GM21515 (cell line): ENCODE results near the gene CACNG7.

Experiments used
- ATAC-seq: cut with Tn5 transposase; IDR thresholded peaks from one replicate; pipeline ENCODE4 v1.9.1; 2021; ENCODE audit not compliant: unreplicated experiment

Gene CACNG7

DNA sequence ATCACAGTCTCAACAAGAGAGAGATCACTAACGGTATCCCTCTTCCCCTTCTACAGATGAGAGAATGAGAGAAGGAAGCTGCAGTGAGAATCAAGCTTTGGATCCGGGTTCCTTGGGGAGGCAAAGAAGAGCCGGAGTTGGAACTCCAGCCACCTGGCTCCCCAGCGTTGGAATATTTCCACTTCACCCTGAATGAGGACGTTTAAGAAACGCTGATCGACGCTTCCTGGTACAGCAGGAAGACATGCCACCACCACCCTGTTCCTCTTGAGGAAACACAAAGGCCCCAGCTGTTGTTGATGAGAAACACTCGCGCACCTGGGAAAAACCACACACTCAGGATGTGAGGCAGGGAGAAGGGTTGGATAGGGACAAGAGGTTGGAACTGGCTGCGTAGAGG is 42.4 kb downstream of the CACNG7 start:
- ATAC-seq, result no peak

DNA sequence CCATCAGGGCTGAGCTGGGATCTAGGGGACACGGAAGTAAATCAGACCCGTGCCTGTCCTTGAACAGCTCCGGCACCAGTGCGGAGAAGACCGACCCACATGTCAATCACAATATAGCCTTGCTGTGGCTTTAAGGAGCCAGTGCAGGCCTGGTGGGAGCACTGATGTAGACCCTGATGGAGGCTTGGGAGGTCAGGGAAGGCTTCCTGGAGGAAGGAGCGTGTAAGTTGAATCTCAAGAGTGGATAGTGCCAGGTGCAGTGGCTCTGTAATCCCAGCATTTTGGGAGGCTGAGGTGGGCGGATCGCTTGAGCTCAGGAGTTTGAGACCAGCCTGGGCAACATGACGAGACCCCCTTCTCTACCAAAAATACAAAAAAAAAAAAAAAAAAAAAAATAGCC is 42.9 kb downstream of the CACNG7 start:
- ATAC-seq, result no peak

DNA sequence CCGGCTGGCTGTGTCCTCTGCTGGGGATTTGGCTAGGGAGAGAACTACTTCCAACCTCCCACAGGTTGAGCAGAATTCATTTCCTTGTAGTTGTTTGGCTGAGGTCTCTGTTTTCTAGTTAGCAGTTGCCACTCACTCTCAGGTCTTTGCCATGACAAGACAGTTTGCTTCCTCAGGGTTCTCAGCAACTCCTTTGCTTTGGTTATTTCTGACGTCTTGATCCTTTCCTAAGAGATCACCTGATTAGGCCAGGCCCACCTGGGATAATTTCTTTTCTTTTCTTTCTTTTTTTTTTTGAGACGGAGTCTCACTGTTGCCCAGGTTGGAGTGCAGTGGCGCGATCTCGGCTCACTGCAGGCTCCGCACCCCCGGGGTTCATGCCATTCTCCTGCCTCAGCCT is 44.3 kb downstream of the CACNG7 start:
- no peak for ATAC-seq

DNA sequence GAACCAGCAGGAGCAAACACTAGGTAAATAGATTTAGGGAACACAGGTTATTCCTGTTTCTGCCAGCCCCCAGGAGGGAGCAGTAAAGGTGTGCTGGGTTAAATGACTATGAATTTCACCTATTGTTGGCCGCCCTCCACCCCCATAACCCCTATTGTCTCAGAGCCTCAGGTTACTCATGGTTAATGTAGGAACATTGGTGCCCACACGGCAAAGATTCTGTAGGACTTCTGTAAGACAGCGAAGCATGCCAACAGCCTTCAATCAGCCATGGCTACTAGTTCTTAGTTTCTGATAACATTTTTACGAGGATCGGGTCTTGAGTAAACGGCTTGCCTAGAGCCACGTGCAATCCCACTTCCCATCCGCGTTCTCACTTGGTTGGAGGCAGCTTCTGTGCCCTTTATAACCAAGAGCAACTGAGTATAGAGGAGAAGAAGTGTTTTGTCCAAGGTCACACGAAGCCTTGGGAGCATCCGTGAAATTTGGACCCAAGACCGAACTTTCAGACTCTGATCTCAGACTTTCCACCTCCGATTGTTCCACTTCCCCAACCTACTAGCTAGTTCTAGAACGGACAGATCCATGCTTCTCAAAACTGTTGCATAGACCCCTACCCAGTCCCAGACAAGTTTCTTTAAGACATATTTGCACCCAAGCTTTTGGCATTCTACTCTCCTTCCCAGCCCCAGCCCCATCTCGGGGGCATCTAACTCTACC is 48.5 kb downstream of the CACNG7 start:
- no peak for ATAC-seq

DNA sequence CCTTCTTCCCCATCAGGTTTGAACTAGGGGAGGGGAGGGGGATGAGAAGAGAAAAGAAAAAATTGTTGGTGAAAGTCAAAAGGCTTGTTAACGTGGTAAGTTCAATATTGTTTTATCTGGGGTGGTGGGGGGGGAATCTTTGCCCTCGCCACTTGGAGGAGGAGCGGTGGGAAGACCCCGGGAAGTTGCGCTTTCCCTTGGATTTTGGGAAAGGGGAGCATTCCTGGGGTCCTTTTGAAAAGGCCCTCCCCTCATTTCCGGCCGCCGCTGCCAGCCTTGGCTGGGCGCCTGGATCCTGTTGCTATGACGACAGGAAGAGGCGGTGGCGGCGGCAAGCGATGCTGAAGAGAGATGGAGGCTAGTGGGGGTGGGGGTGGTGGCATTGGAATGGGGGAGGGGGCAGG is 49.1 kb downstream of the CACNG7 start:
- ATAC-seq, result no peak

DNA sequence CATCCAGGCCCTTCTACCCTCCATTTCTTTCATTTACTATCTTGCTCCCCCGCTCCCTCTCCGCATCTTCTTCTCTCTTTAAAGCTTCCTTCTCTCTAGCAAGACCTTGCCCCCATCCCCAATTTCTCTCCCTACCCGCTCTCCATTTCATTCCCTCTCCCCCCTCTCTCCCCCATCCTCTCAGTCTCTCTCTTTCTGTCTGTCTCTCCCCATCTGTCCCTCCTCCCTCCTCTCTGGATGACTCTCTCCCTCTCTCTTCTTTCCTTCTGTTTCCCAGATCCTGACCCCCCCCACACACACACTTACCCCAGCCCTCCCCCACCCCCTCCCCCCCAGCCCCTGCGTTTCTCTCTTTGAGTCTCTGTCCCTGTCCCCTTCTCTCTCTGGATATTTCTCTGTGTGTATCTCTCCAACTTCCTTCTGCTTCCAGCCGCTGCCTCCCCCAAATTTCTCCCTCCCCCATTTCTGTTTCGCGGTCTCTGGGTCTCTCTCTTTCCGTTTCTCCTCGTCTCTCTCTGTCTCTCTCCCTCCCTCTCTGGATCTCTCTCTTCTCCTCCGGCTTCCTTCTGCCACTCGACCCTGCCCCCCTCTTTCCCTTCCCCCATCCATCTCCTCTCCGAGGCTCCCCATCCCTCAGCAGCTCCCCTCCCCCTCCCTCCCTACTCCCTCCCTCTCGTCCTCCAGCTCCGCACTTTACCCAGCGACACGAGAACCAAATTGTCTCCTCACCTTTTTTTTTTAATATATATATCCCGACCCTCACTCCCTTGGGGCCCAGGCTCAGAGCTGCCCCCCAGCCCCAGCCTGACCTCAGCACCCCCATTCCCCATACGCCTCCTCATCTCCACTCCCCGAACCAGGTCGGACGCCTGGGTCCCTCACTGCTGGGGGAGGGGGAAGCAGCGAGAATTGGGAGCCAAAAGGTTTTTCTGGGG is 50.0 kb downstream of the CACNG7 start:
- no peak for ATAC-seq

DNA sequence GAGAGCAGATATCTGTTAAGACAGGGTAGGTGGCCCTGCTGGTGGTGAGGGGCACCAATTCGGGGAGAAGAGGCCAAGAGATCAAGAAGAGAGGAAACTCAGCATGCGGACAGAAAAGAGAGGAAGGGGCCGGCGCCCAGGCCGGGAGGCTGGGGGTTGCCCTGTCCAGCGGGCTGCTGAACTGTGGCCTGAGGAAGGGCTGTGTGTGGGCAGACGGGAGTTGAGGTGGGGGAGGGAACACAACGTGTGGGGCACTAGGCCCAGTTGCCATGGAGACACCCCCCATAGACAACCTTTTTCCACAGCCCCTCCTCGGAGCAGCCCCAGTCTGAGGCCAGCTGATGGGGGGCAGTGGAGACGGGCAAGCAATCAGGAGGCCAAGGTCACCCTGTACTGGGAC is 51.1 kb downstream of the CACNG7 start:
- no peak for ATAC-seq

DNA sequence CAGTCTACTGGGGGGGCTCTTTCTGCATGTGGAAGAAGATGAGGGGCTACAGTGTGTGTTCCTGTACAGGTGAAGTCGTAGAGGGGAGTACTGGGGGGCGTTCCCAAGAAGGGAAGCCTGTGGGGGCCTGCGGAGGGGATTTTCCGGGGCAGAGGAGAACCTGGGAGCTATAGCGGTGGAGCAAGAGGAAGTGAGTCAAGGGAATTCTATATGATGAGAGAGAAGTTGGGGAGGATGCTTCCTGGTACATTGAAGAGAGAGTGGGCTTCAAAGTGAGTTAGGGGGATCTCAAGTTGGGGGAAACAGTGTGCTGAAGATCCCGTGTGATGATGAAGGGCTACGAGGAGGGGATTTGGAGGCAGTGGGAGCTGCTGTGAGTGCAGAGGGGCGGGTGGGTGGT is 51.8 kb downstream of the CACNG7 start:
- no peak for ATAC-seq

DNA sequence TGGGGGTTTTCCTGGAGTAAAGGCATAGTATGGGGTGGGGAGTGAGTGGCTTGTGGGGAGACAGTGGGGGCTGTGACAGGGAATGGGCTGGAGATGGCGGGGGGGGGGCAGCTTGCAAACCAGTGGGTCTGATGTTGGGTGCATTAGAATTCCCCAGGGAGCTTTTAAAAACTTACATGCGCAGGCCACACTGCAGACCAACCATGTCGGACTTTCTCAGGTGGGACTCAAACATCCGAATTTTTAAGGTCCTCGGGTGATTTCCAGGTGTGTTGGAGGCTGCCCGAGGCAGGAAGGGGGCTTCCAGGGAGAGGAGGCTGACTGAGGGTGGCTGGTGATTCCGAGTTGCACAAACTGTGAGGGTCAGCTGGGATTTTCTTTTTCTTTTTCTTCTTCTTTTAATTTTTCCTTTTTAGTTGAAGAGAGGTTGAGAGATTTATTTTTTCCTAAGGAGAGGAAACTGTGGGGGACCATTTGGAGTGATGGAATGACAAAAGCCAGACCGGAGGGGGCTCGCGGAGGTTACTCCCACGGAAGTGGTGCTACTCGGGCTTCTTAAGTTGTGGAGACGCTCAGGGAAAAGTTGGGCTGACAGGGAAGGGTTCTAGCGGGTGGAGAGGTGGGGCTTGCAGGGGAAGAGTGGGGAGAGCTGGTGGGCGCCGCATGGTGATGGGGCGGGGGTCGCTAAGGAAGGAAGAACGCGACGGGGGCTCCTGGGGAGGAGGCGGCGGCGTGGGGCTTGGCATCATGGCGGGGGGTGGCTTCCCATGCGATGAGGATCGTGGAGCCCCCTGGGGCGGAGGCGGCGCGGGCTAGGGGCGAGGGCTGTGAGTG is 52.7 kb downstream of the CACNG7 start:
- no peak for ATAC-seq

DNA sequence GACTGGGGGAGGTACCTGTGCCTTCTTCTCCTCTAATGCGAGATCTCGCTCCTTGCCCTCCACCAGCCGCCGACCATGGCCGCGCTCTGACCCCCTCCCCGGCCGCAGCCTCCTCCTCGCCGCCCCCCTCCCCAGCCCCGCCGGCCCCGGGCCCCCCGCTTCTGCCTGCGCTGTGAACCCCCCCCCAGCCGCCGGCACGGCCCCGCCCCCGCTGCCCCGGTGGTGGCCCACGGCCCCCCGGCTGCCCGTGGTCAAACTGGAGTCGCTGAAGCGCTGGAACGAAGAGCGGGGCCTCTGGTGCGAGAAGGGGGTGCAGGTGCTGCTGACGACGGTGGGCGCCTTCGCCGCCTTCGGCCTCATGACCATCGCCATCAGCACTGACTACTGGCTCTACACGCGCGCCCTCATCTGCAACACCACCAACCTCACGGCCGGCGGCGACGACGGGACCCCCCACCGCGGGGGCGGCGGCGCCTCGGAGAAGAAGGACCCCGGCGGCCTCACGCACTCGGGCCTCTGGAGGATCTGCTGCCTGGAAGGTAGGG is 53.9 kb downstream of the CACNG7 start, which contains the start of gene CACNG8:
TSS of gene CACNG8 (plus strand) at position 51 of the 545 bp plus-strand sequence.
- no peak for ATAC-seq

DNA sequence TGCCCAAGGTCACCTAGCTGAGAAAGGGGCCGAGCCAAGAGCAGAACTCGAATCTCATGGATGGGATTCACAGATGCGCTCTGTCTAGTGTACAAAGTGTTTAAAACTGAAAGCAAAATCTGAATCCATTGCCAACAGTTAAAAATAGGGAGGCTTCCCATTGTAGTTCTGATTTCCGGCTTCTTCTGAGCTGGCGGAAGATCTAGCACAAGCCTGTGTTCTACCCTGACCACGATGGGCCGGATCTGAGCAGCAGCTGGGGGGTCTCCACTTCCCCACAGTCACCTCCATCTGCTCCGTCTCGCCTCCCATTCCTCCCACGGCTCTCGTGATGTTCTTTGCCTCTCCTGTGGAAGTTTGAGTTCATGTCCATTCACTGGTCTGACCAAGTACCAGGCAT is 56.0 kb downstream of the CACNG7 start:
- no peak for ATAC-seq

DNA sequence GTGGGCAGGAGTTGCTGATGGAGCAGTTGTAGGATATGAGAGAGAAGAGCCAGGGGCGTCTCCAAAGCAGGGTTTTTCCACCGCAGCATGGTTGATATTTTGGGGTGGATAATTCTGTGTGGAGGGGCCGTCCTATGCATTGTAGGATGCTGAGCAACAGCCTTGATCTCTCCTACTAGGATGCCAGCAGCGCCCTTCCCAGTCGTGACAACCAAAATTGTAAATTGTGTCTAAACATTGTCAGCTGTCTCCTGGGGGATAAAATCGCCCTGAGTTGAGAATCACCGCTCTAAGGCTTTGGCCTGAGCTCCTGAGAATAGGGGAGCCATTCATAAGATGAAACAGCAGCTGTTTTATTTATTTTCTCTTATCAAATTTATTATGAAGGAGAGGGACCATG is 57.9 kb downstream of the CACNG7 start:
- ATAC-seq, result no peak

DNA sequence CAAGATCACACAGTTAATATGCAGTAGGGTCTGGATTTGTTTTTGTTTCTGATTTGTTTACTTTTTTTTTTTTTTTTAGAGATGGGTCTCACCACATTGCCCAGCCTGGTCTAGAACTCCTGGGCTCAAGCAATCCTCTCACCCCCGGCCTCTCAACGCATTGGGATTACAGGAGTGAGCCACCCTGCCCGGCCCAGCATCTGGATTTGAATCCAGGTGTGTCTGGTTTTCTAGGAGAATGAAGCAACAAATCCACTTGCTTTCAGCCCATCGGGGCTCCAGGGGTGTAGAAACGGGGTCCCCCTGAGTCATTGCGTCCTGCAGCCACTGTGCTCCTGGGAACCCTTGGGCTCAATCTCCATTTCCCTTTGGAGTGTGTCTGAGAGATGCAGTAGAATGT is 60.3 kb downstream of the CACNG7 start:
- no peak for ATAC-seq

DNA sequence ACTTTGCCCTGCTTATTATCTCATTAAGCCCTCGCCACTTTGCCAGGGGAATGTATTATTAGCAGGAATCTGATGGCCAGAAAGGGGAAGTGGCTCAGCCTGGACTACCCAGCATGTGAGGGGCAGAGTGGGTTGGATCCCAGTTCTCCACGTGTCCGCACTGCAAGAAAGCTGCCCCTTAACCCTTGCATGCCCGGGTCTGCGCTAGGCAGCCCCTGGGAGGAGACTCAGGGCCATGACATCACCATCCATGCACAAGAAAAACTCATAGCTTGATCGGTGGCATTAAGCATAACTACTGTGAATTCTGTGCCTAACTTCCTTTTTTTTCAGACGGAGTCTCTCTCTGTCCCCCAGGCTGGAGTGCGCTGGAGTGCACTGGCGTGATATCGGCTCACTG is 62.6 kb downstream of the CACNG7 start:
- no peak for ATAC-seq

DNA sequence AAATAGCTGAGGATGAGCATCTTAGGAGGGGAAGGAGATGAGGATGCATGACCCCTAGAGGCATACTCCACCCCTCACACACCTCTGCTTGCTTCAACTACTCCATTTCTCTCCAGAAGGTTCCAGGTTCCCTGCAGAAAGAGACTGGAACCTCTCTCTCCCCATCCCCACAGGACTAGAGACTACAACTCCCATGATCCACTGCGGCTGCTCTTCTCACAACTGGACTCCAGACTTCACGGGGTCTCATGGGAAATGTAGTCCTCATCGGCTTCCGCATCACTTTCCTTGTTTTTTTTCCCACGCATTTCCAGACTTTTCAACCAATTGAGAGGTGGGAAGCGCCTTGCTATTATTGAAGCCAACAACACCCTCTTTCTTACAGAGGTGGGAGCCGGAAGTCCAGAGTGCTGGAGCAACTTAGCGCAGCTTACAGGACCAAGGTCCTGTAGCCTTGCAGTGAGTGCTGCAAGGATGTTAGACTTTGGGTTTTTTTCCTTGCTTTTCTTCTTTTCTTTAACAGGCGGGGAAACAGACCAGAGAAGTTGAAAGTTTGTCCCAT is 68.4 kb downstream of the CACNG7 start:
- ATAC-seq, result no peak

DNA sequence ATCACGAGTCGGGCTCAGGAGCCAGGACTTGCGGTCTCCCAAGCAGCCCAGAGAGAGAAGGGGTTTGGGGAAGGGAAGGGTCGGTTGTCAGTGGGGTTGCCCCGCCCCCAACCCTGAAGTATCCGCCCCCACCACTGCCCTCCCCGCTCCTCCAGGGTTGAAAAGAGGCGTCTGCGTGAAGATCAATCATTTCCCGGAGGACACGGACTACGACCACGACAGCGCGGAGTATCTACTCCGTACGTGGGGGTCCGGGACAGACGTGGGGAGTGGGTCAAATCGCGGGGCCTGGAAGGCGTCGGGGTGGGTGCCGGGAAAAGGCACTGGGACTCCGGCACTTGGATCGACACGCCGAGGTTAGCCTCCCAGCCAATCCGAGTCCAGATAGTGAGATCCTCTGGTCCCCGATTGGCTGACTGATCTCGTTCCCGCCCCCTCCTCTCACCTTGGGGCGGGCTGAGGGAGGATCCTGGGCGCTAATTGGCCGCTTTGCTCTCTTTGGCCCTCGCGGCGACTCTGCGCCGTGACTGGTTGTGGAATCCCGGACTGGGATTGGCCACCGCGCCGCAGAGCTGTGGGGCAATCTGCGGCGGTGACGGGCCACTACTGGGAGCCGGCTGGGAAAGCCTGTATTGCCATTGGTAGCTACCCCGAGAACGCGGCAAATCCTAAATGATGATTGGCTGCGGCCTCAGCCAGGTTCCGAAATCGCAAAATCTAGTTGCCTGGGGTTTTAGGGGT is 69.1 kb downstream of the CACNG7 start:
- ATAC-seq, result no peak

DNA sequence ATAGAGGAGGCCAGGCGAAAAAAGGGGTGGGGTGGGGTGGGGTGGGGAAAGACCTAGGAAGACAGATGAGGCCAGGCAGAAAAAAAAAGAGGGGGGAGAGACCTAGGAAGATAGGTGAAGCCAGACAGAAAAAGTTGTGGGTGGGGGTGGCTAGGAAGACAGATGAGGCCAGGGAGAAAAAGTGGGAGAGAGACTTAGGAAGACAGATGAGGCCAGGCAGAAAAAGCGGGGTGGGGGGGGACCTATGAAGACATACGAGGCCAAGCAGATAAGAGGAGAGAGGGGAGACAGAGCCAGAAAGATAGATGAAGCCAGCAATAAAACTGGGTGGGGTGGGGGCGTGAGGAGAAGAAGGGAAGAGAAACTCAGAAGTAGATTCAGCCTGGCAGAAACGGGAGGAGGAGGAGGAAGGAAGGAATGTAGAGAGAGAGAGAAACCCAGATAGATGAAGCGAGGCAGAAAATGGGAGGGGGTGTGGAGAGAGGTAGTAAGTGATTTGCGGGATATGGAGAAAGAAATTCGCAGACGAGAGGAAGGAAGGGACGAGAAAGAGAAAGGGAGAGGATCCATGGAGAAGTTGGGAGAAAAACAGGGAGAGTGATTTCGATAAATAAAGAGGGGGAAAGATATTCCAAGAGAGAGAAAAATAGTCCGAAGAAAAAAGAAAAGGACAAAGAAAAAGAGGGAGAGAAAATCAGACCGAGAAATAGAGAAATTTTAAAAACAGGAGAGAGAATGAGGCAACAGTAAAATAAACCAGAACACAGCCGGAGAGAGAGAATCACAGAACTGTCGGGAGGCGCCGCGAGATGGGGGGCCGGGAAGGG is 70.1 kb downstream of the CACNG7 start:
- ATAC-seq, result no peak

DNA sequence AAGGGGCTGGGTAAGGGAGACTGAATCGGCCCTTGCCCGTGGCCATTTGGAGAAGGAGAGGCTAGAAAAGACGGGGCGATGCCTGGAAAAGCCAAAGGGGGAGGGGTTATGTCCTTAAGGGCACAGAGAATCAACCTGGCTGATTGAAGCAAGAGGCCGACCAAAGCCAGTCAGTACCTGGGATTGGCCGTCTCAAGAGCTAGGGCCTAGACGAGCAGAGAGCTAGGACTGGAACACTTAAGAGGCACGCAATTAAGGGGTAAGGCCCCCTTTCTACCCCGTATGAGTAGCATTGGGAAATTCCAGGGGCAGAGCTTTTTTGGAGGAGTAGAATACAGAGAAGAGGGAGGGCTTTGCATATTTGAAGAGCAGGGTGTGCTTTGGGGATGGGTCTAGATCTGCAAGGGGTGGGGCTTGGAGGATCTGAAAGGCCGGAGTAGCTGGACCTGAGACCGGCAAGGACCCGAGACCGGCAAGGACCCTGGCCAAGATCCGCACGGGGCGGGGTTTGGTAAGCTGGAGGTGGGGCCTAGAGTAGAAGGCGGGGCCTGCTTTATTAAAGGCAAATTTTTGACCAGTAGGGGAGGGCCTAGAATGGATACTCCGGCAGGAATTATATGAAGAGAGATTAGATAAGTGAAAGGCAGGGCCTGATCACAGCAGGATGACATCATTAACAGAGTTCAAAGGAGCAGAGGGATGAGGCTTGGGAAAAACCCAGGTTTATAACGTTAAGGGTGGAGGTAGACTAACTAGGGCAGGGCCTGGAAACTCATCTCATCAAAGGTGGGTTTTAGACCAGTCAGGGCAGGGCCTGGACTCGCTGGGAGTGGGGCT is 71.7 kb downstream of the CACNG7 start:
- ATAC-seq, result no peak
